SK-N-MC (cell line): Measurements from ENCODE around the gene KCNQ1OT1.

Experiments
- DNase-seq: peaks from one replicate; pipeline ENCODE4 v3.0.0-alpha.2; 2011; ENCODE audit warnings: low read depth, low spot score
- H3K27ac ChIP-seq: fragments of 200-600 bp; sonication (generic); 2 replicates; pipeline ENCODE4 v1.5.1; 2016; ENCODE audit warnings: mixed run types
- H3K36me3 ChIP-seq: fragments of 200-600 bp; sonication (generic); 2 replicates; pipeline ENCODE4 v1.6.1; 2017; ENCODE audit warnings: antibody characterized with exemption, low read length, mixed read lengths; ENCODE audit not compliant: insufficient read depth
- H3K4me3 ChIP-seq: fragments of 200-600 bp; sonication (generic); 2 replicates; pipeline ENCODE4 v1.5.1; 2016
- H3K9ac ChIP-seq: fragments of 200-600 bp; sonication (generic); 2 replicates; pipeline ENCODE4 v1.8.0; 2017; ENCODE audit warnings: mixed run types, mixed read lengths; ENCODE audit not compliant: insufficient read length
- H3K9me3 ChIP-seq: fragments of 200-600 bp; sonication (generic); 2 replicates; pipeline ENCODE4 v1.6.1; 2017; ENCODE audit warnings: low read depth, mild to moderate bottlenecking, antibody characterized with exemption, low read length, moderate library complexity, mixed read lengths
- EZH2 ChIP-seq: fragments of 200-600 bp; sonication (generic); IDR thresholded peaks from one replicate; pipeline ENCODE4 v1.6.1; 2017; ENCODE audit warnings: antibody characterized with exemption
- FOXP2 ChIP-seq: optimal IDR thresholded peaks from 2 replicates; pipeline ENCODE3; 2011; ENCODE audit warnings: mild to moderate bottlenecking, moderate library complexity; ENCODE audit not compliant: insufficient read depth; ENCODE audit errors: extremely low read length, control extremely low read depth
- POLR2AphosphoS5 ChIP-seq: IDR thresholded peaks from 2 replicates; pipeline ENCODE4 v1.6.1; 2012; ENCODE audit warnings: mild to moderate bottlenecking, low read depth, low read length, borderline replicate concordance

The KCNQ1OT1 gene

GRCh38 chr11:2561696-2562581 is 137.9 kb downstream of the KCNQ1OT1 start:
- Histone ChIP-seq H3K9ac (no peak overlapping the region), H3K9me3 (no peaks in the 10 kb centered on the region), H3K4me3 (no peak overlapping the region), H3K36me3 (no peaks in the 10 kb centered on the region), H3K27ac (no peak overlapping the region)
- no peak for DNase-seq
- TF ChIP-seq EZH2 = no peak
- TF ChIP-seq FOXP2 = no peak
- no peak for TF ChIP-seq POLR2AphosphoS5

DNA sequence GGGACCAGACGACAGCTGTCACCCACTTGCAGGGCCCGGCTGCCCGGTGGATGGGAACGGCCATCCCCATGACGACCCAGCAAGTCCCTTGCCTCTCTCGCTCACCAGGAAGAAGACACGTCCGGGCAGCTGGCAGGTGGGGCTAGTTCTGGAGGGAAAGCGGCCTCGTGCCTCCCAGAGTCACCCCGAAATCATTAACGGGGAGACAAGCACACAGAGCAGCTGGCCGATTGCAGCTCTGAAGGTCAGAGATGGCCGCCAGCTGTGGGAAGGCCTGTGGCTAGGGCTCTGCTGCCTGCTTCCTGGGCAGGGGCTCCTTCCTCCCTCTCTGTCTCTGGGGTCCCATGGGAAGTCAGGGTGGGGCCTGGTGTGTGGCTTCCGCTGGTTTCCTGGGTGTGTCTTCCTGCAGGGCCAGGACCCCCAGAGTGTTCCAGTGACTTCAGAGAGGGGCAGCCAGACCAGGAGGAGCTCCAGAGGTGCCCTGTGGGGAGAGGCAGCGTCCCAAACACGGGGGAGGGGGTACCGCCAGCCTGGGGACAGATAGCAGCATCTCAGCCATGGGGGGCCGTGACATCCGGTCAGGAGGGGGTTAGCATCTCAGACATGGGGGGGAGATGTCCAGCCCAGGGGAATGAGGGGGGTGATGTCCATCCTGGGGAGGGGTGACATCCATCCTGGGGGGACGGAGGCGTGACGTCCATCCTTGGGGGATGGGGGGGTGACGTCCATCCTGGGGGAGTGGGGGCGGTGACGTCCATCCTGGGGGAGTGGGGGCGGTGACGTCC is 140.1 kb downstream of the KCNQ1OT1 start:
- Histone ChIP-seq H3K9ac (no peak overlapping the region), H3K4me3 (no peak overlapping the region), H3K9me3 (no peaks in the 10 kb centered on the region), H3K36me3 (no peaks in the 10 kb centered on the region), H3K27ac (no peak overlapping the region)
- TF ChIP-seq POLR2AphosphoS5 (no peak), EZH2 (no peak), FOXP2 (no peak)
- DNase-seq = no peak

DNA sequence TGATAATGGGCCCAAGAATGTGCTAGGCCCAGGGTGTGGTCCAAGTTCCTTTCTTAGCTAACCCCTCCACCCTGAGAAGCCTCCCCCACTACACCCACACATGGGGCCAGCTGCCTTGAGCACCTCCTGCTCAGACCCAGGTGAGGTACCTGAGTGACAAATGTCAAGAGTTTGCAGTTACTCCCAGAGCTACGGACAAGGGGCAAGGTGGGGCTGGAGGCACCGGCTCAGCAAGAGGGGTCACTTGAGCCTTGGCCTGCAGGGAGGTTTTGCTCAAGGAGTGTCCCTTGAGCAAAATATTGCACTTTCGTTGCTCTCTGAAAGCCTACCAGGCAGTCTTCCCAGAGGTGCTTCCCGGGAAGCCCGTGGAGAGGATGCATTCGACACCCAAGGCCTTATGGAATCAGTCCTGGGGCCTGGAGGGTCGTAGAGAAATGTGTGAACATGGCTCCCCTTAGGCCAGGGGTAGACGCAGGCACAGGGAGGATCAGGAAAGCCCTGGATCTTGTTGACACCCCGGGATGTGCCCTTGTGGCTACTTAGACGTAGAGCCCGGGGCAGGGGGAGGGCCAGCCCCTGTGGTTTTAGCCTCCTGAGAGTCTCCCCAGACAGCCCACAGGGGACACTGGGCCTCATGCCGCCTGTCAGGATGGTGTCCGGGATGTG is 140.8 kb downstream of the KCNQ1OT1 start:
- Histone ChIP-seq H3K27ac (no peak overlapping the region), H3K9ac (no peak overlapping the region), H3K9me3 (no peaks in the 10 kb centered on the region), H3K36me3 (no peaks in the 10 kb centered on the region), H3K4me3 (no peak overlapping the region)
- no peak for DNase-seq
- TF ChIP-seq POLR2AphosphoS5 (no peak), EZH2 (no peak)

DNA sequence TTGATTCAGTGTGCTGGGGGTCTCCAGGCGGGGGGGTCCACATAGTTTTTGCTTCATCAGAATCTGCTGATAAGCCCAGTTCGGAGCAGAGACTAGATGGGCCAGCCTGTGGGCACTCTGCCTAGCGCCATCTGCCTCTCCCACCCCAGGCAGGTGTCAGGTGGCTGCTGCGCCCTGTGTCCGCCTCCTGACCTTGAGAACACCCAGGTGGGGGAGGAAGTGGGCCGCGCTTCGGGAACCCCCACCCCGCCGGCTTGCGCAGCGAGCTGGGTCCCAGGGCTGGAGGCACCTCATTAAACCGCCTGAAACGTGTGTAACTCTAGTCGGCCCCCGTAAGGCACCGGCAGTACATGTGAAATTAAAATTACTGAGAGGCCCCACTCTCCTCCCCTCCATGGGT is 141.4 kb downstream of the KCNQ1OT1 start:
- no peak for TF ChIP-seq EZH2
- no peak for TF ChIP-seq POLR2AphosphoS5
- no peak for TF ChIP-seq FOXP2

More for the DNA sequence above, 141.4 kb downstream of the KCNQ1OT1 start:
- Histone ChIP-seq H3K4me3 (no peak overlapping the region), H3K9me3 (no peaks in the 10 kb centered on the region), H3K27ac (no peak overlapping the region), H3K9ac (no peak overlapping the region), H3K36me3 (no peaks in the 10 kb centered on the region)
- no peak for DNase-seq
